Esophagus muscularis mucosa (tissue), 4 donors: ENCODE data around the gene SYT17.

Experiments
- EP300 ChIP-seq: sonication (generic); formaldehyde crosslinking; IDR thresholded peaks from one replicate; pipeline ENCODE4 v1.6.1; 2017; ENCODE audit warnings: antibody characterized with exemption
- POLR2A ChIP-seq: fragments of 450-650 bp; IDR thresholded peaks from one replicate; pipeline ENCODE4 v1.6.1; 2017; ENCODE audit warnings: antibody characterized with exemption, moderate library complexity, mild to moderate bottlenecking, low read depth
- POLR2AphosphoS5 ChIP-seq, 2 donors: sonication (generic); formaldehyde crosslinking; IDR thresholded peaks; one replicate each; pipeline ENCODE4 v1.6.1; 2017; ENCODE audit warnings: antibody characterized with exemption in 2 of 2
- TF ChIP-seq, protein P1 (sequence below), 3 experiments: fragments of 200-600 bp in 2 of 3; fragments of 450-650 bp in 1 of 3; sonication (generic) in 2 of 3; IDR thresholded peaks; one replicate each; pipeline ENCODE4 v1.5.1; 2017 to 2019; ENCODE audit warnings: antibody characterized with exemption in 3 of 3, mild to moderate bottlenecking in 2 of 3, moderate library complexity in 1 of 3

GRCh38 chr16:19192865-19193264 lies 24.8 kb downstream of the SYT17 start:
- TF ChIP-seq, protein P1, sequence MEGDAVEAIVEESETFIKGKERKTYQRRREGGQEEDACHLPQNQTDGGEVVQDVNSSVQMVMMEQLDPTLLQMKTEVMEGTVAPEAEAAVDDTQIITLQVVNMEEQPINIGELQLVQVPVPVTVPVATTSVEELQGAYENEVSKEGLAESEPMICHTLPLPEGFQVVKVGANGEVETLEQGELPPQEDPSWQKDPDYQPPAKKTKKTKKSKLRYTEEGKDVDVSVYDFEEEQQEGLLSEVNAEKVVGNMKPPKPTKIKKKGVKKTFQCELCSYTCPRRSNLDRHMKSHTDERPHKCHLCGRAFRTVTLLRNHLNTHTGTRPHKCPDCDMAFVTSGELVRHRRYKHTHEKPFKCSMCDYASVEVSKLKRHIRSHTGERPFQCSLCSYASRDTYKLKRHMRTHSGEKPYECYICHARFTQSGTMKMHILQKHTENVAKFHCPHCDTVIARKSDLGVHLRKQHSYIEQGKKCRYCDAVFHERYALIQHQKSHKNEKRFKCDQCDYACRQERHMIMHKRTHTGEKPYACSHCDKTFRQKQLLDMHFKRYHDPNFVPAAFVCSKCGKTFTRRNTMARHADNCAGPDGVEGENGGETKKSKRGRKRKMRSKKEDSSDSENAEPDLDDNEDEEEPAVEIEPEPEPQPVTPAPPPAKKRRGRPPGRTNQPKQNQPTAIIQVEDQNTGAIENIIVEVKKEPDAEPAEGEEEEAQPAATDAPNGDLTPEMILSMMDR (IDR thresholded peaks at IDR 0.05): no peak
- TF ChIP-seq POLR2A (no peak), POLR2AphosphoS5 (IDR thresholded peaks at IDR 0.05) (no peak), EP300 (no peak)
